ENCODE results near the gene USP40.

The USP40 gene

DNA sequence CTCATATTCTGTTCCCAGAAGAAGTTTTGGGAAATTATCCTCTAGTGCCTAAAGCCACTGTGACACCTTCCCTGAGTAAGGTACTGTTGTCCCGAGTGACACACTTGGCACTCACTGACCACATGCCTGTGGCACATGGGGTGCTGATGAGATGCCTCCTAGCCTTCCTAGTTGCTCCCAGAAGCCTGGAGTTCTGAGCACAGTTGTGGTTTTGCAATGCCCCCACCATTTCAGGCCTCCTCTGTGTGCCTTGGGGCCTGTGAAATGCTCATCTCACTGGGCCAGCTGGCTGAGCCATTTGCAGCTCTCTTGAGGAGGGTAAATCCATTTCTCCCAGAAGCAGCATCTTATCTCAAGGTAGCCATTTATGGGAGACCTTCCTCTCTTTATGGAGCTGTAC is 120.5 kb downstream of the USP40 start:
- no peak for DNase-seq (ENCODE audit: low read depth in 3 of 3, low spot score in 1 of 3)

DNA sequence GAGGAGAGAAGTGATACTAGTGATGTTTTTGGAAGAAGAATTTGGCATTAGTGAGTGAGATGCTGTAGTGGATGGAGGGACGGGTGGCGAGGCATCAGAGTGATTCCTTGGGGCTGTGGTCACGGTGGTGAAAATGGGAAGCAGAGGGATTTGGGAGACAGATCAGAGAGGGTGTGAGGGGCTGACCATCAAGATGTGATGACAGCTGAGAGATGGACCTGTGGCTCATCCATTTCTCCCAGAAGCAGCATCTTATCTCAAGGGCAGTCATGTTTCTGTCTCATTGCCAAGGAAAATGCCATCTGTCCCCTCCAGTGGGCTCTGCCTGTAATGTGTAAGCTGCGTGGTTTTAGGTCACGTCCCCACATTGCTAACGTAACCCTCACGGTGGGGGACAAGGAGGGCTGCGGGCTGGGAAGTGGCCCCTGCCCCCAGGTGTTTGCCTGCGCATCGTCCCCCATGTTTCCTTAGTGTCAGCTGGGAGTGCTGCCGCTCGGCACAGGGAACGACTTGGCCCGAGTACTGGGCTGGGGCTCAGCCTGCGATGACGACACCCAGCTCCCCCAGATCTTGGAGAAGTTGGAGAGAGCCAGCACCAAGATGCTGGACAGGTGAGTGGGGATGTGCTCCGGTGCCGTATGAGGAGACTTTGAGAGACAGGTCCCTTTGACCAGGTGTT is 121.3 kb downstream of the USP40 start:
- DNase-seq (ENCODE audit: low read depth in 3 of 3, low spot score in 1 of 3), result no peak

DNA sequence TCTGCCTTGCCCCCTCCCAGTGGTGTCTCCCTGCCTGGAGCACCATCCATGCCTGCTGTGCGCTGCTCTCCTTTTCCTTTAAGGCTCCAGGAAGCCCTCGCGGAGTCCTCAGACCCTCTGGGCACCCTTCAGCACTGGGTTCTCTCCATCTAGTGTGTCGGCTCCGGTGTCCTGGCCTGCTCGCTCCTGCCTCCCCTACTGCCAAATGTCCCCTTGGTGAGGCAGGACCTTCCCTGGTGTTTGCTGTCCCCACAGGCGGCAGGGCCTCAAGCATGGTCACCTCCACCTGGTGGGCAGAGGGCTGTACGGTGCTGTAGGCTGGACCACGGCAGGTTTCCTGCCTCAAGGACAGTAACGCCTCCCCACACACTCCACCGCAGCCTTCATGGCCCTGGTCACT is 122.1 kb downstream of the USP40 start:
- DNase-seq (ENCODE audit: low read depth in 3 of 3, low spot score in 1 of 3), result no peak

DNA sequence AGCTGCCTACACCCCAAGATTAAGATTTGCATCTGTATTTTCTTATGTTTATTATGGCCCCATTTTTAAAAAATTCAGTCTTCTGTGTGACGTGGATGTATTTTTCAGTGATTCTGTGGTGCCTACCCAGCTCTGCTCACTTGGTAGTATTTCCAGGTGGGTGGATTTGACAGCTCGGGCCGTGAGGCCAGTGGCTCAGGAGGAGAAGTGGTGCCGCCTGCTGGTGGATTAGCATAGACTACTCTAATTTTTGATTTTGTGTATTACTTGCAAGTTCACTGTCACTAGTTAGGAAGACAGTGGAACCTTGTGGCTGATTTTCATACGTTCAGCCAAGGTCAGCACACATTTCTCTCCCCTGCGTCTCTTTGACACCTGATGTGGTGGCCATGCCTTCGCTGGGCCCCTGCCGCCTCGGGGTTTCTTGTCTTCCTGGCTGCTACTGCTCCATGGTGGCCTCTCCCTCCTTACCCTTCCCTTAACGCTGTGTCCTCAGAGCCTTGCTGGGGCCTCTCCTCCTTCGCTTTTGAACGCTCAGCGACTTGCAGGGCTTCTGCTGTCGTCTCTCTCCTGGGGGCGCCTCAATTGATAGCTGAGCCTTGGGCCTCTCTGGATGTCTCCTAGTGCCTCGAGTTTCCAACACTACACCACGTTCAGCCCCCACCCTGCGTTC is 122.9 kb downstream of the USP40 start:
- peak; percentile 60 to 70 (median 69) for DNase-seq (ENCODE audit: low read depth in 3 of 3, low spot score in 1 of 3)

DNA sequence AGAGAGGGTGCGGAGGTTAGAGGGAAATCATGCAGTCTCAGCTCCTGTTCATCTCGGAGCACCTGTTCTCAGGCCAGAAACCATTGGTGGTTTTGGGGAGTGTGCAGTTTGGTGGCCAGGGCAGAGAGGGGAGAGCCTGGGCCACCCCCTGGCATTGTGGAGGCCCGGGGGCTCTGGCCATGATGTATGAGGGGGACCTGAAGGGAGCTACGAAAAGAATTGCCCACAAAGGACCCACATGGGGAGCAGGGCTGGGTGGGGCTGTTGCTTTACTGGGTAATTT is 124.6 kb downstream of the USP40 start:
- no peak for DNase-seq (ENCODE audit: low read depth in 3 of 3, low spot score in 1 of 3)

DNA sequence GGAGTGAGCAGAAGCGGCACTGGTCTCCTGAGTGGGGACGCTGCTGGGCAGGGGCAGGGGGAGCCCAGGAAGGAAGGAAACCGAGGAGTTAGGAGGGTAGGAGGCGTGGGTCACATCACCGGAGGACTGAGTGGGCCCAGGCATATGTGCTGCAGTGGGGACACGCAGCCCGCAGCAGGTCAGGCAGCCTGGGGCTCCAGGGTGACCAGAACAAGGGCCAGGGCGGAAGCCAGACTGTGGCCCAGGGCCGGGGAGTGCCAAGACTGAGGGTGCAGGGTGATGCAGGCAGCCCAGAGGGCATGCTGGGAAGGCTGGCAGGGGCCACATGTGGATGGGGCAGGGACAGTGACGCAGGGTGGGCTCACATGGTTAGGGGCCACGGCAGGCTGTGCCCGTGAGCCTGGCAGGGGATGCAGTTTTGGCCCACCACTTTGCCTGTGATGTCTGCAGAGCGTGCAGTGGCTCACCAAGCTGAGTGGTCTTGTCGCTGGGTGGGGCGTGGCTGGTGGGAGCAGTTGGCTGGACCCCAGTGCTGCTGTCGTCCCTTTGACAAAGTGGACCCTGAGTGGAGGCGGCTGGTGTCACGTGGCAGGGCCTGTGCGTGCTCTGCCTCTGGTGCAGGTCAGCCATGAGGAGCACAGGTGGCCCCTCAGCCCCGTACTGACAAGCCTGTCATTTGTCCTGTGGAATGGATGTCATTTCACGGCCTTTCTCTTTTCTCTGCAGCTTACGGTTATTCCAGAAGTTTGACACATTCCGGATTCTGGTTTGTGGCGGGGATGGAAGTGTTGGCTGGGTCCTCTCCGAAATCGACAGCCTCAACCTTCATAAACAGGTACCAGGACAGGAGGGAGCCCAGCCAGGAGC is 125.2 kb downstream of the USP40 start:
- no peak for DNase-seq (ENCODE audit: low read depth in 3 of 3, low spot score in 1 of 3)

DNA sequence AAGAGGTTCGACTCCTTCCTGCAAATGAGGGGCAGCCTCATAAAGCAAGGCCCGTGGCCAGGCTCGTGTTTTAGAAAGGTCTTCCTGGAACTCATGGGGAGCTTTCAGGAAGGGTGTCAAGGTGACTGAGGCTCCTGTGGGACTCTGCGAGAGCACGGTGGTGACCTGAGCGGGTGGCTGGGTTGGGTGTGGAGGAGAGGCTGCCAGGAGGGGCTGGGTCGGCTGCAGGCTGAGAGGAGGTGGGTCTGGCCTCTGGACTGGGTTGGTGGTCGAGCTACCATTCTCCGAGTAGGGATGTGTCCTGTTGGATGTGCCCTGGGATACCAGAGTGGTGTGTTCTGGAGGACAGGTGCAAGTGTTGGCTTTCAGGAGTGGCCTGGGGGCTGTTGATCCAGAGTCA is 125.9 kb downstream of the USP40 start:
- DNase-seq (ENCODE audit: low read depth in 3 of 3, low spot score in 1 of 3), result no peak

DNA sequence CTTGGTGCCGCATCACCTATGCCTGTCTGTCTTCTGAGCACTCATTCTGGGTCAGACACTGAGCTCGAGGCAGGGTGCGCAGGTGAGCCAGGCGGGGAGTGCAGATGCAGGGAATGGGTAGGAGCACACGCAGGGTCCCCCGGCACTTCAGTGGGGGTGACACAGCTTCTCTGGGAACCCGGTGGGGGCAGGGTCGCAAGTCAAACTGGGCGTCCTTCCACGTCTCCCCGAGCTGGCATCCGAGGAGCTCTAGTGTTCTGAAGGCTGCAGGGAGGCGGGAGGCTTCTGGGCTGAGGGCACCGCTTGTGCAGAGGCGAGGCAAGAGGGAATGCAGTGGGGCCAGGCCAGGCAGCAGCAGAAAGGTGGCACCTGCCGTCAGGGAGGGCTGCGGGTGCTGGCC is 126.3 kb downstream of the USP40 start:
- no peak for DNase-seq (ENCODE audit: low read depth in 3 of 3, low spot score in 1 of 3)

DNA sequence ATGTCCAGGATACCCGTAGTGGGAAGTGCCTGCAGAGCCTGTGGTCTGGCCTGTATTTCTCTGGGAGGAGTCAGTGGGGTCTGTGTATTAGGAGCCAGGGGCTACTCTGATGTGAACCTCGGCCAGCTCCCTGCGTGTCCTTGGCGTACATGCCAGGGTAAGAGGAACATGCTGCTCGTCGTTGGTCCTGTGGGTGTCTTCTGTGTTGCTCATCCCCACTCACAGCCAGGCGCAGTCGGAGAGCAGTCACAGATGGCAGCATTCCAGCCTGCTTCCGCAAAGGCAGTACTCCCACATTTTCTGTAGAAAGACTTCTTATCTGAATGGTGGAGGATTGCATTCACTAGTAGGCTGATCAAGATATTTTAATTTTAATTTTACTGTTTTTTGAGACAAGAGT is 127.4 kb downstream of the USP40 start:
- no peak for DNase-seq (ENCODE audit: low read depth in 3 of 3, low spot score in 1 of 3)

DNA sequence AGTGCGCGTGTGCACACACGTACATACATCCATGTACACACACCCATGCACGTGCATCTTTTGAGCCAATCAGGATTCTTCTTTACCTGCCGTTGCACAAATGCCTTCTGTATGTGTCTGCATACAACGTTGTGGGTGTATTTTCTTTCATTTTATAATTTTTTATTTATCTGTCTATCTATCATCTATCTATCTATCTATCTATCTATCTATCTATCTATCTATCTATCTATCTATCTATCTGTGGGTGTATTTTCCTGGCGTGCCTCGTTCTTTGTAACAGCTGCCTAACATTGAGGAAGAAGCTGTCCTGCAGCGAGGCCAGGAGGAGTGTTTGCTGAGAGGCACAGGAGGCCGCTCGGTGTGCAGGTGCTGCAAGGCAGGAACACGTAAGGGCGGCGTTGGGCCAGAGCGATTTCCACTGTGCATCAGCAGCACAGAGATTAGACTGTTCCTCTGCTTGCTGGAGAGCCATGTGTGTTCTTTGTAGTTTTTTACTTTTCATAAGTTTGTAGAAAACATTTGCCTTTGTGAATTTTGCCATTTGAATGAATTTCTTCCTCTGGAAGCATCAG is 127.9 kb downstream of the USP40 start:
- no peak for DNase-seq (ENCODE audit: low read depth in 3 of 3, low spot score in 1 of 3)

DNA sequence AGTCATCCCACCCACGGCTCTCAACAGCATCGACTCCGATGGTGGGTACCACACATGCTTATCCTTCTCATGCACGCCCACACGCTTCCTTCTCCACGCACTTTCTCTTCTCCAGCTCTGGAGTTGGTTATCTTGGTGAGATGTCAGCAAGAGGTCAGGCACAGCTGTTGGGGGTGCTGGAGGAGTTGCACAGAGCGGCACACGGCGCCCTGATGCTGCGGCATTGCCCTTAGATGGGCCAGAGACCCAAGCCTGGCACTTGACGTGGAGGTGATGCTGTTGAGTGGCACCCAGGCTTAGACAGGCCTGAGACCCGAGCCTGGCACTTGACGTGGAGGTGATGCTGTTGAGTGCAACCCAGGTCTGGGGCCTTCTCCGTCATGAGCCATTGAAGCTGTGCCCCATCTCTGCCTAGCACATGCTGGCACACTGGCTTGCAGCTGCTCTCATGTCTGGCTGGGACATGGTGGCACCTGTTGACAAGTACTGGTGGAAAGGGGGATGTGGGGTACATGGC is 129.1 kb downstream of the USP40 start:
- no peak for DNase-seq (ENCODE audit: low read depth in 3 of 3, low spot score in 1 of 3)

DNA sequence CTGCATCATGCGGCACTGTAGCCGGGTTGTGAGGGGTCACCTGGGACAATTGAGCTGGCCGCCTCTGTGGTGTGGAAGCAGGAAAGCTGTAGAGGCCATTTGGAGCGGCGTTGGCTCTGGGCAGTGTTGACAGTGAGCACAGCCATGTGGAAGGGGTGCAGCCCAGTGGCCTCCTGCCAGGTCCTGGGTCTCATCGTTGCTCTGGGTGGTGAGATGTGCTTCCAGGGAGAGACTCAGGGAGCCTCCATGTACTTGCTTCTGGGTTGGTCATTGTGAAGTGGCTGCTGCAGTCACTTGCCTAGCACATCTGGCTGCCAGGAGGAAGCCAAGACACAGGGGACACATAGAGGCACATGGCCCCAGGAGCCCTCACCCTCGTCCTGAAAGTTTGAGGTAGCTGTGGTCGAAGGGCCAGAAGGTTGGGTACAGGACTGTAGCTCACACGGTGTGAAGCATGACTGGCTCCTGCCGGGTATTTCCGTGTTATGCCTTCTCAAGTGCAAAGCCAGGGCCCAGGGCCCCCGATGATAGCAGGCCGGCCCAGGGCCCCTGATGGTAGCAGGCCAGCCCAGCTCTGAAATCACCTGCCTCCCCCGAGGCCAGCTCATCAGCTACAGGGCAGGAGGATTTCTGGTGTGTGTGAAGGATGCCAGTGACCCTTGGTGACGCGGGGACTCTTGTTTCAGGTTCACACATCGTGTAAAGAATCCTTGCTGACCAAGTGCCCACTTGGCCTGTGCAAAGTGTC is 129.7 kb downstream of the USP40 start:
- no peak for DNase-seq (ENCODE audit: low read depth in 3 of 3, low spot score in 1 of 3)

DNA sequence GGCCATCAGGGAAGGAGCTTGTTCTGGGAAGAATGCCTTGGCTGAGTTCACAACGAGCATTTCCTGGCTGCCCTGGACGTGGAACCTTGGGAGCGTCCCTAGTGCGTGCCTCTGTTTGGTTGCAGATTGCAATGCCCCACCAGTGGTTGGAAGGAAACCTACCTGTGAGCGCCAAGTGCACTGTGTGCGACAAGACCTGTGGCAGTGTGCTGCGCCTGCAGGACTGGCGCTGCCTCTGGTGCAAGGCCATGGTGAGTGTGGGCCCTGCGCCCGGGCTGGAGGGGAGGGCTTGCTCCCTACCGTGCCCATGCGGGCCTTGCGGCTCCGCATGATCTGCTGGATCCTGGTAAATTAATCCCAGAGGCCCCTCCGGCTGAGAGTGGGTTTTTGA is 130.4 kb downstream of the USP40 start:
- DNase-seq (ENCODE audit: low read depth in 3 of 3, low spot score in 1 of 3), result no peak

DNA sequence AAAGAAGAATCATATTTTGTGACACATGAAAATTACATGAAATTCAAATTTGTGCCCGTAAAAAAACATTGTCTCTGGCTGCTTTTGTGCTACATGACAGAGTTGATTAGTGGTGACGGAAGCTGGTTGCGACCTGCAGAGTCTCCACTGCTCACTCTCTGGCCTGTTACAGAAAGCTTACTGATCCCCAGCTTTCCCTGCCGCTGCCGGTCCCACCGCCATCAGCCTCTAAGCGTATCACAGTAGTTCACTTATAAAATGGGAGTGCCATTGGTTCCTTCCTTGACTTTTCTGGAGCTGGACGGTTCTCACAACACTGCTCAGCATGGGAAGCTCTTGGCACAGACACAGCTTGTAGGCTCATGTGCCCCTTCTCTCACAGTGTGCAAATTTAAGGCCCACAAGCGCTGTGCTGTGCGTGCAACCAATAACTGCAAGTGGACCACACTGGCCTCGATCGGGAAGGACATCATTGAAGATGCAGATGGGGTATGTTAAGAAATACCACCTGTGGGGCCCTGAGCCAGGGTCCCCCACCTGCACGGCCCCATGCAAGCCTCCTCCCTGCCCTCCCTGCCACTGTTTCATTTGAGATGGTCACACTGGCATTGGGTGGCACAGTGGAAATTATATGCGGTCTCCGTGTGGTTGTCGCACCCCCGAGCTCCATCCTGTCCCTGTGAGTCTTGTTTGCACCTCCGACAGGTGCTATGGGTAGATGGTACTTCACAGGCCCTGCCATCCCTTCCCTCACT is 131.0 kb downstream of the USP40 start:
- no peak for DNase-seq (ENCODE audit: low read depth in 3 of 3, low spot score in 1 of 3)

DNA sequence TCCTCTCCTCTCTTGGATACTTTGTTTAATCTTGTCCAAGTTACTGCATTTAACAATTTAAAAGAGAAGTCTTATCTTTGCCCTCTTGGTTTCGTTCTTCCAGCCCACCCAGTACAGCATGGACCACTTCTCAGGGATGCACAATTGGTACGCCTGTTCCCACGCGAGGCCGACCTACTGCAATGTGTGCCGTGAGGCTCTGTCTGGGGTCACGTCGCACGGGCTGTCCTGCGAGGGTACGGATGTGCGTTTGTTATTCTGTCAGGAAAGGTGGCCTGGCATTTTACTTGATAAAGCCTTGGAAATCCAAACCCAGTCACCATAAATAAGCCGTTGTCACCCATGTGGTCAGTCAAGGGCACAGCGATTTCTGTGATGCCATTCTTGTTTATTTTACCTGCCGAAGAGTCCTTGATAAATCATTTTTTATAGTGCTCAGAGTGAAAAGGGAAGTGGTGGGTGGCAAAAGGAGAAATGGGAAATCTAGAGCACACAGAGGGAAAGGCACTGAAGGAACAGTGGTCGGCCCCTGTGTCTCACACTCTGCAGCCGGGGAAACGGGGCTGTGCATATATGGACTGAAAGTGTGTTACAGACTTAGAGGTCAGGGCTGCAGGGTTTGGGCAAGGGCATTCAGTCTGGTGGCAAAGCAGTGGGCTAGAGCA is 131.8 kb downstream of the USP40 start:
- no peak for DNase-seq (ENCODE audit: low read depth in 3 of 3, low spot score in 1 of 3)

DNA sequence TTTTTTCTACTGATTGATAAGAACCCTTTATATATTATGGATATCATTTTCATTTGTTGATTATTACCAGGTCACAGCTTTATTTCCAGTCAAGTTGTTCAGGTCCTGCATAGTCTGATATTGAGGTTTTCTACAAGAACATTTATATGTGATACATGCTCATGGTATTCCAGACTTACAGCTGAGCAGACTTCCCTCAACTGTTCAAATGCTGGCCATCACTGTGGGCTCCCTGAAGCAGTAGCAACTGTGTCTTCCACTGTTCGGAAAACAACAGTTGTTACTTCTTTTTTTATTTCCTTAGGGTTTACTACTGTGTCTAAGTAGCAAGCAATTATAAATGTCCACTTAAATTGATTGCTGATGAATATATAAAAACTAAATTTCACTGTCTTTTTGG is 132.8 kb downstream of the USP40 start:
- no peak for DNase-seq (ENCODE audit: low read depth in 3 of 3, low spot score in 1 of 3)

DNA sequence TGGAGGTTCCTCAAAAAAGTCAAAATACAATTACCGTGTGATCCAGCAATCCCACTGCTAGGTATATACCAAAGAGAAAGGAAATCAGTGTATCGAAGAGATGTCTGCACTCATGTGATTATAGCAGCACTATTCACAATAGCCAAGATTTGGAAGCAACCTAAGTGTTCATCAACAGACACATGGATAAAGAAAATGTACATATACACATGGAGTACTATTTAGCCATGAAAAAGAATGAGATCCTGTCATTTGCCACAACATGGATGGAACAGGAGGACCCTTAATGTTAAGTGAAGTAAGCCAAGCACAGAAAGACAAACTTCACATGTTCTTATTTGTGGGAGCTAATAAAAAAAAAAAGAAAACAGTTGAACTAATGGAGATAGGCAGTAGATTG is 133.6 kb downstream of the USP40 start:
- DNase-seq (ENCODE audit: low read depth in 3 of 3, low spot score in 1 of 3), result no peak

DNA sequence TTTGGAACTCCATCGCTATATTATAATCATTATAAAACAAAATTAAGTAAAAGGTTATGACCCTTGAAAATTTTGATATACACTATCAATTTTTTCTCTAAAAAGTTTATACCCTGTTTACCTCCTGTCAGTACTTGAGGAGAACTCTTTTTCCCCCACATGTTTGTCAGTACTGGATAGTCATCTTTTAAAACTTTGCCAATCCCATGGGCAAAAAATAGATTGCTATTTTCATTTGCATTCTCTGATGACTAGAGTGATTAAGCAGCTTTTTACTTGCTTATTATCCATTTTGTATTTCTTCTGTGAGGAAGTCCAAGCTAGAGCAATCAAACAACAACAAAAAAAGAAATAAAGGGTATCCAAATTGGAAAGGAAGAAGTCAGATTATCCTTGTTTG is 135.9 kb downstream of the USP40 start:
- no peak for DNase-seq (ENCODE audit: low read depth in 3 of 3, low spot score in 1 of 3)

DNA sequence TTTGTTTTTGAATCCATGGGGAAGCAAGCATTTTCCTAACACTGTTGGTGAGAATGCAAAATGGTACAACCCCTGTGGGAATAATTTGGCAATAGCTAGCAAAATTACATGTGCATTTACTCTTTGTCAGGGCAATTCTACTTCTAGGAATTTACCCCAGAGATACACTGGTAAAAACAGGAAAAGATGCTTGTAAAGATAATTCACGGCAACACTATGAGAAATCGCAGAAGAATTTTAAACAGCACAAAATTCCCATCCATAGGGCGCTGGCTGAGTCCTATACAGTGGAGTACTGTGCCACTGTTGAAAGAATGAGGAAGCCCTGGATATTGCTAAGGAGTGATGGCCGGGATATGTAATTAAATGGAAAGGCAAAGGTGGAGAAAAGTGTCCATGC is 136.5 kb downstream of the USP40 start:
- no peak for DNase-seq (ENCODE audit: low read depth in 3 of 3, low spot score in 1 of 3)

All from stimulated activated CD4-positive, alpha-beta T cell treated with anti-CD3 and anti-CD28 coated beads, TNF-alpha, amount 100 ng/mL, for 1 hour (primary cell).